ENCODE results near the gene REC8. TPM values are rescaled to one million over a fixed set of nuclear protein-coding genes. Genes with fewer than 3 reads are reported as not detected.

The REC8 gene
- total and polyA plus RNA-seq, 10 of the 15 experiments (the other 5 are each of a cell fraction or from before 2014, with no cell fraction given), result 4.2 to 76.9 (median 29.1) TPM

- TF ChIP-seq, protein P1, sequence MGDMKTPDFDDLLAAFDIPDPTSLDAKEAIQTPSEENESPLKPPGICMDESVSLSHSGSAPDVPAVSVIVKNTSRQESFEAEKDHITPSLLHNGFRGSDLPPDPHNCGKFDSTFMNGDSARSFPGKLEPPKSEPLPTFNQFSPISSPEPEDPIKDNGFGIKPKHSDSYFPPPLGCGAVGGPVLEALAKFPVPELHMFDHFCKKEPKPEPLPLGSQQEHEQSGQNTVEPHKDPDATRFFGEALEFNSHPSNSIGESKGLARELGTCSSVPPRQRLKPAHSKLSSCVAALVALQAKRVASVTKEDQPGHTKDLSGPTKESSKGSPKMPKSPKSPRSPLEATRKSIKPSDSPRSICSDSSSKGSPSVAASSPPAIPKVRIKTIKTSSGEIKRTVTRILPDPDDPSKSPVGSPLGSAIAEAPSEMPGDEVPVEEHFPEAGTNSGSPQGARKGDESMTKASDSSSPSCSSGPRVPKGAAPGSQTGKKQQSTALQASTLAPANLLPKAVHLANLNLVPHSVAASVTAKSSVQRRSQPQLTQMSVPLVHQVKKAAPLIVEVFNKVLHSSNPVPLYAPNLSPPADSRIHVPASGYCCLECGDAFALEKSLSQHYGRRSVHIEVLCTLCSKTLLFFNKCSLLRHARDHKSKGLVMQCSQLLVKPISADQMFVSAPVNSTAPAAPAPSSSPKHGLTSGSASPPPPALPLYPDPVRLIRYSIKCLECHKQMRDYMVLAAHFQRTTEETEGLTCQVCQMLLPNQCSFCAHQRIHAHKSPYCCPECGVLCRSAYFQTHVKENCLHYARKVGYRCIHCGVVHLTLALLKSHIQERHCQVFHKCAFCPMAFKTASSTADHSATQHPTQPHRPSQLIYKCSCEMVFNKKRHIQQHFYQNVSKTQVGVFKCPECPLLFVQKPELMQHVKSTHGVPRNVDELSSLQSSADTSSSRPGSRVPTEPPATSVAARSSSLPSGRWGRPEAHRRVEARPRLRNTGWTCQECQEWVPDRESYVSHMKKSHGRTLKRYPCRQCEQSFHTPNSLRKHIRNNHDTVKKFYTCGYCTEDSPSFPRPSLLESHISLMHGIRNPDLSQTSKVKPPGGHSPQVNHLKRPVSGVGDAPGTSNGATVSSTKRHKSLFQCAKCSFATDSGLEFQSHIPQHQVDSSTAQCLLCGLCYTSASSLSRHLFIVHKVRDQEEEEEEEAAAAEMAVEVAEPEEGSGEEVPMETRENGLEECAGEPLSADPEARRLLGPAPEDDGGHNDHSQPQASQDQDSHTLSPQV (IDR thresholded peaks at IDR 0.05), result no peak
- TF ChIP-seq SRF (IDR thresholded peaks at IDR 0.05; ENCODE audit: low read depth in 2 of 2, low read length in 2 of 2), result no peak
- no peak for TF ChIP-seq TBL1XR1 (IDR thresholded peaks at IDR 0.05; ENCODE audit: low read depth, low read length)
- no peak for TF ChIP-seq CBX5 (IDR thresholded peaks at IDR 0.05; ENCODE audit: low read depth)
- peak; percentile 36; the same call in 1 of the 2 replicates for TF ChIP-seq RUNX3 (IDR thresholded peaks at IDR 0.05; ENCODE audit: low read length)
- TF ChIP-seq WRNIP1 (IDR thresholded peaks at IDR 0.05; ENCODE audit: borderline replicate concordance, low read depth, low read length), result no peak
- TF ChIP-seq TCF12 (IDR thresholded peaks at IDR 0.05; ENCODE audit: low read depth, low read length), result no peak
- no peak for TF ChIP-seq NKRF (conservative IDR thresholded peaks at IDR 0.05)
- TF ChIP-seq ZBTB4 (CRISPR knock-in tag; IDR thresholded peaks at IDR 0.05), result no peak
- TF ChIP-seq CTCF (IDR thresholded peaks at IDR 0.05 in 2 of 3, conservative IDR thresholded peaks at IDR 0.05 in 1 of 3; ENCODE audit: control insufficient read depth in 2 of 3, extremely low read depth in 1 of 3, insufficient read depth in 1 of 3, low read depth in 3 of 3, low read length in 3 of 3), result no peak
- no peak for TF ChIP-seq POLR2AphosphoS2 (IDR thresholded peaks at IDR 0.05; ENCODE audit: low read depth, low read length)
- TF ChIP-seq ZNF217 (IDR thresholded peaks at IDR 0.05), result no peak
- TF ChIP-seq SUPT20H (IDR thresholded peaks at IDR 0.05; ENCODE audit: borderline replicate concordance, control insufficient read depth, low read depth, low read length), result no peak
- 0 out of 2 replicates have a peak, but pooled peaks have one; percentile 22 for TF ChIP-seq PML (IDR thresholded peaks at IDR 0.05; ENCODE audit: low read length)
- TF ChIP-seq SMC3 (IDR thresholded peaks at IDR 0.05; ENCODE audit: borderline replicate concordance, low read length), result no peak
- TF ChIP-seq BRCA1 (IDR thresholded peaks at IDR 0.05; ENCODE audit: low read depth, low read length), result no peak
These were observed 48.2 kb upstream of the REC8 start (continued) for GRCh38 chr14:24123424-24124417.
